HEK293 (cell line): ENCODE data around the gene RAMP1.

Source experiments
- CTCF ChIA-PET: fragments of 350-600 bp; formaldehyde crosslinking; extraction: SDS; loops from one replicate; lab custom pipeline; 2021; ENCODE audit warnings: antibody characterized with exemption; lab: Yijun Ruan, JAX
- POLR2A ChIA-PET: fragments of 300-600 bp; formaldehyde crosslinking; extraction: SDS; loops from one replicate; lab custom pipeline; 2020; ENCODE audit warnings: antibody characterized with exemption, inconsistent platforms; lab: Yijun Ruan, JAX
- H3K27ac ChIP-seq: fragments of 200-500 bp; sonication (Bioruptor generic); 2 replicates; pipeline ENCODE4 v1.5.1; 2014; ENCODE audit warnings: low read depth, low read length, control low read depth, inconsistent platforms; ENCODE audit errors: extremely low read depth
- H3K36me3 ChIP-seq, 2 experiments: fragments of 200-500 bp in 1 of 2; sonication (Bioruptor generic) in 1 of 2; 1 replicate in 1 of 2; 2 replicates in 1 of 2; pipeline ENCODE4 v1.5.1; 2014 to 2017; ENCODE audit warnings: inconsistent platforms in 2 of 2, low read length in 2 of 2; ENCODE audit not compliant: control insufficient read depth in 2 of 2, insufficient read depth in 1 of 2
- H3K4me1 ChIP-seq: fragments of 200-500 bp; sonication (Bioruptor generic); 2 replicates; pipeline ENCODE4 v1.5.1; 2014; ENCODE audit warnings: mild to moderate bottlenecking, low read length, inconsistent platforms; ENCODE audit not compliant: control insufficient read depth, insufficient read depth
- H3K4me3 ChIP-seq: 2 replicates; pipeline ENCODE4 v1.5.1; 2011; ENCODE audit warnings: low read depth, mild to moderate bottlenecking, control low read depth, low read length, moderate library complexity
- H3K9me3 ChIP-seq: fragments of 200-500 bp; sonication (Bioruptor generic); 2 replicates; pipeline ENCODE4 v1.5.1; 2014; ENCODE audit warnings: low read depth, low read length, inconsistent platforms; ENCODE audit not compliant: control insufficient read depth, insufficient read depth
- GLI4 ChIP-seq: fragments of 450-650 bp; formaldehyde crosslinking; IDR thresholded peaks from 2 replicates; pipeline ENCODE4 v1.5.1; 2016; ENCODE audit warnings: missing biosample characterization, missing genetic modification characterization
- KLF17 ChIP-seq: fragments of 450-650 bp; formaldehyde crosslinking; IDR thresholded peaks from 2 replicates; pipeline ENCODE4 v1.5.1; 2016; ENCODE audit warnings: missing biosample characterization, missing genetic modification characterization
- PATZ1 ChIP-seq: fragments of 450-650 bp; formaldehyde crosslinking; IDR thresholded peaks from 2 replicates; pipeline ENCODE4 v1.5.1; 2016; ENCODE audit warnings: missing biosample characterization, missing genetic modification characterization
- ZBTB17 ChIP-seq: fragments of 450-650 bp; formaldehyde crosslinking; IDR thresholded peaks from 2 replicates; pipeline ENCODE4 v1.5.1; 2016; ENCODE audit warnings: missing biosample characterization, missing genetic modification characterization
- ZNF138 ChIP-seq: fragments of 450-650 bp; formaldehyde crosslinking; IDR thresholded peaks from 2 replicates; pipeline ENCODE4 v1.5.1; 2016; ENCODE audit warnings: missing biosample characterization, missing genetic modification characterization, borderline replicate concordance
- ZNF169 ChIP-seq: fragments of 450-650 bp; formaldehyde crosslinking; IDR thresholded peaks from 2 replicates; pipeline ENCODE4 v1.5.1; 2016; ENCODE audit warnings: missing biosample characterization, missing genetic modification characterization
- ZNF214 ChIP-seq: fragments of 450-650 bp; formaldehyde crosslinking; IDR thresholded peaks from 2 replicates; pipeline ENCODE4 v1.5.1; 2017; ENCODE audit warnings: missing biosample characterization, mild to moderate bottlenecking, missing genetic modification characterization, borderline replicate concordance
- ZNF335 ChIP-seq: fragments of 450-650 bp; formaldehyde crosslinking; conservative IDR thresholded peaks from 2 replicates; pipeline ENCODE4 v1.5.1; 2016; ENCODE audit warnings: missing biosample characterization, missing genetic modification characterization
- ZNF341 ChIP-seq: fragments of 450-650 bp; formaldehyde crosslinking; IDR thresholded peaks from 2 replicates; pipeline ENCODE4; 2016; ENCODE audit warnings: low read depth, missing biosample characterization, missing genetic modification characterization
- ZNF449 ChIP-seq: fragments of 450-650 bp; formaldehyde crosslinking; IDR thresholded peaks from 2 replicates; pipeline ENCODE4 v1.5.1; 2017; ENCODE audit warnings: missing biosample characterization, mild to moderate bottlenecking, missing genetic modification characterization, moderate library complexity
- ZNF544 ChIP-seq: fragments of 450-650 bp; formaldehyde crosslinking; IDR thresholded peaks from 2 replicates; pipeline ENCODE4 v1.5.0; 2017; ENCODE audit warnings: missing biosample characterization, missing genetic modification characterization
- ZNF560 ChIP-seq: fragments of 450-650 bp; formaldehyde crosslinking; IDR thresholded peaks from 2 replicates; pipeline ENCODE4 v1.5.1; 2017; ENCODE audit warnings: missing biosample characterization, missing genetic modification characterization, borderline replicate concordance
- ZNF600 ChIP-seq: fragments of 450-650 bp; formaldehyde crosslinking; IDR thresholded peaks from 2 replicates; pipeline ENCODE4 v1.5.1; 2016; ENCODE audit warnings: missing biosample characterization, missing genetic modification characterization
- ZNF639 ChIP-seq: fragments of 450-650 bp; formaldehyde crosslinking; IDR thresholded peaks from 2 replicates; pipeline ENCODE4 v1.5.1; 2016; ENCODE audit warnings: missing biosample characterization, missing genetic modification characterization
- ZNF692 ChIP-seq: fragments of 450-650 bp; formaldehyde crosslinking; IDR thresholded peaks from 2 replicates; pipeline ENCODE4 v1.5.1; 2016; ENCODE audit warnings: missing biosample characterization, missing genetic modification characterization

Gene RAMP1

GRCh38 chr2:237862528-237862895 is 3.1 kb downstream of the RAMP1 start (continued):
- no peak for TF ChIP-seq PATZ1
- no peak for TF ChIP-seq ZNF544

- no peaks in the 10 kb centered on the region for H3K9me3 ChIP-seq
- peaks cover 4% of the 10 kb centered on the region for H3K4me1 ChIP-seq
- no peak overlapping the region for H3K27ac ChIP-seq
- CTCF ChIA-PET: no interaction called here
- POLR2A ChIA-PET: no interaction called here
- no peak overlapping the region for H3K4me3 ChIP-seq
- TF ChIP-seq KLF17 (tag by site-specific recombination) (no peak), ZNF169 (tag by site-specific recombination) (no peak), ZNF341 (tag by site-specific recombination) (no peak), ZNF600 (no peak), ZNF692 (tag by site-specific recombination) (no peak), ZBTB17 (tag by site-specific recombination) (no peak), ZNF335 (tag by site-specific recombination) (no peak), GLI4 (tag by site-specific recombination) (no peak), ZNF560 (no peak), ZNF214 (no peak), ZNF138 (no peak)
- no peaks in the 10 kb centered on the region for H3K36me3 ChIP-seq
These were observed 3.7 kb downstream of the RAMP1 start for GRCh38 chr2:237863102-237863511.

- H3K4me3 ChIP-seq: no peak overlapping the region
- CTCF ChIA-PET: no interaction called here
- peaks cover 4% of the 10 kb centered on the region for H3K4me1 ChIP-seq
- no peak overlapping the region for H3K27ac ChIP-seq
- no peaks in the 10 kb centered on the region for H3K9me3 ChIP-seq
- no peaks in the 10 kb centered on the region for H3K36me3 ChIP-seq
- TF ChIP-seq ZNF449 (tag by site-specific recombination): peak; percentile 62; the same call in 1 of the 2 replicates
- TF ChIP-seq ZNF639: no peak
- POLR2A ChIA-PET: no interaction called here
These were observed 4.4 kb downstream of the RAMP1 start for GRCh38 chr2:237863689-237864443.
